ENCODE data around the gene ACAD8.

Gene ACAD8

DNA sequence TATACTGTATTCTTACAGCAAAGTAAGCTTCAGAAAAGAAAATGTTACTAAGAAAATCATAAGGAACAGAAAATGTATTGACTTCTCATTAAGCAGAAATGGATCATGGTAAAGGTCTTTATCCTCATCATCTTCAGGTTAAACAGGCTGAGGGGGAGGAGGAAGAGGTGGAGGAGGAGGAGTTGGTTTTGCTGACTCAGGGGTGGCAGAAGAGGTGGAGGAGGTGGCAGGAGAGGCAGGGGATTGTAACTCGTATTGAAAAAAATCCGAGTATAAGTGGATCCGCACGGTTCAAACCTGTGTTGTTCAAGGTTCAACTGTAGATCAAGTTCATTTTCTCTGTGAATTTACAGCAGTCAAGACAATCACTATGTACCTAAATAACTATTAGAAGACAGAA, 35.8 kb downstream of the ACAD8 start:
- H3K27ac ChIP-seq (ENCODE audit: low read depth in 2 of 2, low read length in 2 of 2) = no peak overlapping the region
- H3K9ac ChIP-seq (ENCODE audit: low read depth in 1 of 2, low read length in 2 of 2) = no peak overlapping the region
- H3K9me3 ChIP-seq (ENCODE audit: control insufficient read depth in 2 of 2, low read length in 2 of 2) = no peaks in the 10 kb centered on the region
- H3K4me3 ChIP-seq (ENCODE audit: low read length in 2 of 2) = no peak overlapping the region
- peaks cover 0 to 3% of the 10 kb centered on the region in 2 donors for H3K27me3 ChIP-seq (ENCODE audit: control insufficient read depth in 2 of 2, insufficient read depth in 2 of 2, low read length in 2 of 2)
- H3K36me3 ChIP-seq (ENCODE audit: control insufficient read depth in 2 of 2, insufficient read depth in 2 of 2, low read length in 2 of 2) = no peaks in the 10 kb centered on the region
- H3K4me1 ChIP-seq (ENCODE audit: control insufficient read depth in 2 of 2, insufficient read depth in 2 of 2, low read length in 2 of 2) = no peaks in the 10 kb centered on the region

GRCh38 chr11:134289789-134290188, 36.4 kb downstream of the ACAD8 start:
- no peaks in the 10 kb centered on the region for H3K4me1 ChIP-seq (ENCODE audit: control insufficient read depth in 2 of 2, insufficient read depth in 2 of 2, low read length in 2 of 2)
- peaks cover 0 to 3% of the 10 kb centered on the region in 2 donors for H3K27me3 ChIP-seq (ENCODE audit: control insufficient read depth in 2 of 2, insufficient read depth in 2 of 2, low read length in 2 of 2)
- no peak overlapping the region for H3K4me3 ChIP-seq (ENCODE audit: low read length in 2 of 2)
- no peaks in the 10 kb centered on the region for H3K9me3 ChIP-seq (ENCODE audit: control insufficient read depth in 2 of 2, low read length in 2 of 2)
- no peak overlapping the region for H3K9ac ChIP-seq (ENCODE audit: low read depth in 1 of 2, low read length in 2 of 2)
- H3K36me3 ChIP-seq (ENCODE audit: control insufficient read depth in 2 of 2, insufficient read depth in 2 of 2, low read length in 2 of 2) = no peaks in the 10 kb centered on the region
- H3K27ac ChIP-seq (ENCODE audit: low read depth in 2 of 2, low read length in 2 of 2) = no peak overlapping the region

GRCh38 chr11:134290646-134291045, 37.3 kb downstream of the ACAD8 start:
- H3K36me3 ChIP-seq (ENCODE audit: control insufficient read depth in 2 of 2, insufficient read depth in 2 of 2, low read length in 2 of 2) = no peaks in the 10 kb centered on the region
- no peak overlapping the region for H3K4me3 ChIP-seq (ENCODE audit: low read length in 2 of 2)
- no peaks in the 10 kb centered on the region for H3K4me1 ChIP-seq (ENCODE audit: control insufficient read depth in 2 of 2, insufficient read depth in 2 of 2, low read length in 2 of 2)
- H3K9ac ChIP-seq (ENCODE audit: low read depth in 1 of 2, low read length in 2 of 2) = no peak overlapping the region
- peaks cover 0 to 3% of the 10 kb centered on the region in 2 donors for H3K27me3 ChIP-seq (ENCODE audit: control insufficient read depth in 2 of 2, insufficient read depth in 2 of 2, low read length in 2 of 2)
- H3K9me3 ChIP-seq (ENCODE audit: control insufficient read depth in 2 of 2, low read length in 2 of 2) = no peaks in the 10 kb centered on the region
- H3K27ac ChIP-seq (ENCODE audit: low read depth in 2 of 2, low read length in 2 of 2) = no peak overlapping the region

DNA sequence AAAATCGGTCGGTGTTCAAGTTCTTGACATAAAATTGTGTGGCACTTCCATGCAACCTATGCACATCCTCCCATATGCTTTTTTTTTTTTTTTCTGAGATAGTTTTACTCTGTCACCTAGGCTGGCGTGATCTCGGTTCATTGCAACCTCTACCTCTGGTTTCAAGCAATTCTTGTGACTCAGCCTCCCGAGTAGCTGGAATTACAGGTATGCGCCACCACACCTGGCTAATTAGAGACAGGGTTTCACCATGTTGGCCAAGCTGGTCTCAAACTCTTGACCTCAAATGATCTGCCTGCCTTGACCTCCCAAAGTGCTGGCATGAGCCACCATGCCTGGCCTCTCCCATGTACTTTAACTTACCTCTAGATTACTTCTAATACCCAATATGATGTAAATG, 37.8 kb downstream of the ACAD8 start:
- H3K36me3 ChIP-seq (ENCODE audit: control insufficient read depth in 2 of 2, insufficient read depth in 2 of 2, low read length in 2 of 2) = no peaks in the 10 kb centered on the region
- H3K4me1 ChIP-seq (ENCODE audit: control insufficient read depth in 2 of 2, insufficient read depth in 2 of 2, low read length in 2 of 2) = no peaks in the 10 kb centered on the region
- H3K27me3 ChIP-seq (ENCODE audit: control insufficient read depth in 2 of 2, insufficient read depth in 2 of 2, low read length in 2 of 2) = peaks cover 0 to 3% of the 10 kb centered on the region in 2 donors
- H3K9ac ChIP-seq (ENCODE audit: low read depth in 1 of 2, low read length in 2 of 2) = no peak overlapping the region
- H3K4me3 ChIP-seq (ENCODE audit: low read length in 2 of 2) = no peak overlapping the region
- no peaks in the 10 kb centered on the region for H3K9me3 ChIP-seq (ENCODE audit: control insufficient read depth in 2 of 2, low read length in 2 of 2)
- no peak overlapping the region for H3K27ac ChIP-seq (ENCODE audit: low read depth in 2 of 2, low read length in 2 of 2)

- no peaks in the 10 kb centered on the region for H3K36me3 ChIP-seq (ENCODE audit: control insufficient read depth in 2 of 2, insufficient read depth in 2 of 2, low read length in 2 of 2)
- H3K4me1 ChIP-seq (ENCODE audit: control insufficient read depth in 2 of 2, insufficient read depth in 2 of 2, low read length in 2 of 2) = no peaks in the 10 kb centered on the region
- no peak overlapping the region for H3K4me3 ChIP-seq (ENCODE audit: low read length in 2 of 2)
- H3K27me3 ChIP-seq (ENCODE audit: control insufficient read depth in 2 of 2, insufficient read depth in 2 of 2, low read length in 2 of 2) = peaks cover 0 to 3% of the 10 kb centered on the region in 2 donors
- no peak overlapping the region for H3K9ac ChIP-seq (ENCODE audit: low read depth in 1 of 2, low read length in 2 of 2)
- H3K27ac ChIP-seq (ENCODE audit: low read depth in 2 of 2, low read length in 2 of 2) = no peak overlapping the region
- no peaks in the 10 kb centered on the region for H3K9me3 ChIP-seq (ENCODE audit: control insufficient read depth in 2 of 2, low read length in 2 of 2)
These were observed 39.3 kb downstream of the ACAD8 start for GRCh38 chr11:134292661-134293060.

GRCh38 chr11:134293119-134294113, 40.0 kb downstream of the ACAD8 start:
- Histone ChIP-seq H3K4me3 (ENCODE audit: low read length in 2 of 2) (no peak overlapping the region), H3K4me1 (ENCODE audit: control insufficient read depth in 2 of 2, insufficient read depth in 2 of 2, low read length in 2 of 2) (no peaks in the 10 kb centered on the region)

DNA sequence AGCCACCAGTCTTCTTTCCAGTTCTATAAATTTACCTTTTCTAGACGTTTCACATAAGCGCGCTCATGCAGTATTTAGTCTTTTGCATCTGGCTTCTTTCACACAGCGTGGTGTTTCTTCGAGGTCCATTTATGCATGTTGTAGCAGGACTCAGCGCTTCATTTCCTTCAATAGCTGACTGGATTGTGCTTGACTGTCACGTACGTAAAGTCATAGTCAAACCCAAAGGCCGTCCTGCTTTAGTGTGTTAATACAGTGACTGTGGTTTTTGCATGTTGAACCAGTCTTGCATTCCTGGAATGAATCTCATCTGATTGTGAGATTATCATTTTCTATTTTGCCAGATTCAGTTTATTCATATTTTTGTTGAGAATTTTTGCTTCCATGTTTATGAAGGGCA, 41.3 kb downstream of the ACAD8 start:
- Histone ChIP-seq H3K9me3 (ENCODE audit: control insufficient read depth in 2 of 2, low read length in 2 of 2) (no peaks in the 10 kb centered on the region), H3K36me3 (ENCODE audit: control insufficient read depth in 2 of 2, insufficient read depth in 2 of 2, low read length in 2 of 2) (no peaks in the 10 kb centered on the region), H3K27ac (ENCODE audit: low read depth in 2 of 2, low read length in 2 of 2) (no peak overlapping the region), H3K9ac (ENCODE audit: low read depth in 1 of 2, low read length in 2 of 2) (no peak overlapping the region), H3K4me1 (ENCODE audit: control insufficient read depth in 2 of 2, insufficient read depth in 2 of 2, low read length in 2 of 2) (no peaks in the 10 kb centered on the region), H3K27me3 (ENCODE audit: control insufficient read depth in 2 of 2, insufficient read depth in 2 of 2, low read length in 2 of 2) (peaks cover 0 to 3% of the 10 kb centered on the region in 2 donors), H3K4me3 (ENCODE audit: low read length in 2 of 2) (no peak overlapping the region)

More at GRCh38 chr11:134293119-134294113, 40.0 kb downstream of the ACAD8 start:
- Histone ChIP-seq H3K36me3 (ENCODE audit: control insufficient read depth in 2 of 2, insufficient read depth in 2 of 2, low read length in 2 of 2) (no peaks in the 10 kb centered on the region), H3K9ac (ENCODE audit: low read depth in 1 of 2, low read length in 2 of 2) (no peak overlapping the region), H3K9me3 (ENCODE audit: control insufficient read depth in 2 of 2, low read length in 2 of 2) (no peaks in the 10 kb centered on the region), H3K27me3 (ENCODE audit: control insufficient read depth in 2 of 2, insufficient read depth in 2 of 2, low read length in 2 of 2) (peaks cover 0 to 3% of the 10 kb centered on the region in 2 donors), H3K27ac (ENCODE audit: low read depth in 2 of 2, low read length in 2 of 2) (no peak overlapping the region)

- Histone ChIP-seq H3K27me3 (ENCODE audit: control insufficient read depth in 2 of 2, insufficient read depth in 2 of 2, low read length in 2 of 2) (no peaks in the 10 kb centered on the region), H3K4me3 (ENCODE audit: low read length in 2 of 2) (no peak overlapping the region), H3K9ac (ENCODE audit: low read depth in 1 of 2, low read length in 2 of 2) (no peak overlapping the region), H3K4me1 (ENCODE audit: control insufficient read depth in 2 of 2, insufficient read depth in 2 of 2, low read length in 2 of 2) (no peaks in the 10 kb centered on the region), H3K36me3 (ENCODE audit: control insufficient read depth in 2 of 2, insufficient read depth in 2 of 2, low read length in 2 of 2) (no peaks in the 10 kb centered on the region), H3K9me3 (ENCODE audit: control insufficient read depth in 2 of 2, low read length in 2 of 2) (no peaks in the 10 kb centered on the region), H3K27ac (ENCODE audit: low read depth in 2 of 2, low read length in 2 of 2) (no peak overlapping the region)
These were observed 58.9 kb downstream of the ACAD8 start for GRCh38 chr11:134312223-134312622.

DNA sequence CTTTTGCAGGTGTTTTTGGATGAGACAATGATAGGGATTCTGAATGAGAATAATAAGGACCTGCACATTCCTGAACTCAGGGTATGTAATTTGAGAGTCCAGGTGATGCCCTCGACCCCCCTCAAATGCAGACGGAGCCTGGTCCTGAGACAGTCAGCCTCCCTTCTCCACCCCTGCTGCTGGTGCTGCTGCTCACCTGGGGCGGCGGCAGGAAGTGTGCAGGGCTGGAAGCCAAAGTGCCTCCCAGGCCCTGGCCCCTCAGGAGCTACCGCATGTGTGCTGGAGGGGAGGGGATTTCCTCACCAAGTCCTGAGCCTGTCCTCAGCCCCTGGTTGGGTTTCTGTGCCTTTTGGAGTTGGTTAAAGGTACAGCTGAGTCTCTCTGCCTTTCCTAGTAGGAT, 59.4 kb downstream of the ACAD8 start:
- no peak overlapping the region for H3K9ac ChIP-seq (ENCODE audit: low read depth in 1 of 2, low read length in 2 of 2)
- no peak overlapping the region for H3K27ac ChIP-seq (ENCODE audit: low read depth in 2 of 2, low read length in 2 of 2)
- H3K27me3 ChIP-seq (ENCODE audit: control insufficient read depth in 2 of 2, insufficient read depth in 2 of 2, low read length in 2 of 2) = no peaks in the 10 kb centered on the region
- no peak overlapping the region for H3K4me3 ChIP-seq (ENCODE audit: low read length in 2 of 2)
- no peaks in the 10 kb centered on the region for H3K36me3 ChIP-seq (ENCODE audit: control insufficient read depth in 2 of 2, insufficient read depth in 2 of 2, low read length in 2 of 2)
- H3K9me3 ChIP-seq (ENCODE audit: control insufficient read depth in 2 of 2, low read length in 2 of 2) = peaks cover 0 to 1% of the 10 kb centered on the region in 2 donors
- no peaks in the 10 kb centered on the region for H3K4me1 ChIP-seq (ENCODE audit: control insufficient read depth in 2 of 2, insufficient read depth in 2 of 2, low read length in 2 of 2)

- no peak overlapping the region for H3K27ac ChIP-seq (ENCODE audit: low read depth in 2 of 2, low read length in 2 of 2)
- no peak overlapping the region for H3K9ac ChIP-seq (ENCODE audit: low read depth in 1 of 2, low read length in 2 of 2)
- H3K4me1 ChIP-seq (ENCODE audit: control insufficient read depth in 2 of 2, insufficient read depth in 2 of 2, low read length in 2 of 2) = no peaks in the 10 kb centered on the region
- no peak overlapping the region for H3K4me3 ChIP-seq (ENCODE audit: low read length in 2 of 2)
- no peaks in the 10 kb centered on the region for H3K27me3 ChIP-seq (ENCODE audit: control insufficient read depth in 2 of 2, insufficient read depth in 2 of 2, low read length in 2 of 2)
- peaks cover 4% of the 10 kb centered on the region in 2 donors for H3K9me3 ChIP-seq (ENCODE audit: control insufficient read depth in 2 of 2, low read length in 2 of 2)
- no peaks in the 10 kb centered on the region for H3K36me3 ChIP-seq (ENCODE audit: control insufficient read depth in 2 of 2, insufficient read depth in 2 of 2, low read length in 2 of 2)
These were observed 60.0 kb downstream of the ACAD8 start for GRCh38 chr11:134313379-134313778.
